Testis (tissue), 2 donors: ENCODE measurements around the gene SACM1L.
A peak's percentile ranks its signal among the peaks of the same experiment; 100 is the strongest.

Experiments
- POLR2A ChIP-seq: fragments of 450-650 bp; IDR thresholded peaks from one replicate; pipeline ENCODE4 v1.6.1; 2017; ENCODE audit warnings: antibody characterized with exemption, mild to moderate bottlenecking, moderate library complexity
- TF ChIP-seq, protein P1 (sequence below), 3 experiments: fragments of 450-650 bp in 2 of 3; fragments of 200-600 bp in 1 of 3; sonication (generic) in 1 of 3; IDR thresholded peaks; one replicate each; pipeline ENCODE4 v1.5.1; 2016 to 2019; ENCODE audit warnings: antibody characterized with exemption in 3 of 3, mild to moderate bottlenecking in 2 of 3, moderate library complexity in 1 of 3

- TF ChIP-seq, protein P1, sequence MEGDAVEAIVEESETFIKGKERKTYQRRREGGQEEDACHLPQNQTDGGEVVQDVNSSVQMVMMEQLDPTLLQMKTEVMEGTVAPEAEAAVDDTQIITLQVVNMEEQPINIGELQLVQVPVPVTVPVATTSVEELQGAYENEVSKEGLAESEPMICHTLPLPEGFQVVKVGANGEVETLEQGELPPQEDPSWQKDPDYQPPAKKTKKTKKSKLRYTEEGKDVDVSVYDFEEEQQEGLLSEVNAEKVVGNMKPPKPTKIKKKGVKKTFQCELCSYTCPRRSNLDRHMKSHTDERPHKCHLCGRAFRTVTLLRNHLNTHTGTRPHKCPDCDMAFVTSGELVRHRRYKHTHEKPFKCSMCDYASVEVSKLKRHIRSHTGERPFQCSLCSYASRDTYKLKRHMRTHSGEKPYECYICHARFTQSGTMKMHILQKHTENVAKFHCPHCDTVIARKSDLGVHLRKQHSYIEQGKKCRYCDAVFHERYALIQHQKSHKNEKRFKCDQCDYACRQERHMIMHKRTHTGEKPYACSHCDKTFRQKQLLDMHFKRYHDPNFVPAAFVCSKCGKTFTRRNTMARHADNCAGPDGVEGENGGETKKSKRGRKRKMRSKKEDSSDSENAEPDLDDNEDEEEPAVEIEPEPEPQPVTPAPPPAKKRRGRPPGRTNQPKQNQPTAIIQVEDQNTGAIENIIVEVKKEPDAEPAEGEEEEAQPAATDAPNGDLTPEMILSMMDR (IDR thresholded peaks at IDR 0.05), result peak; percentile 24 to 68 (median 56)
- no peak for TF ChIP-seq POLR2A
These were observed 71.9 kb downstream of the SACM1L start for GRCh38 chr3:45760878-45761711.
